GM12873 (cell line): ENCODE measurements around the gene CEP104.
A peak's percentile ranks its signal among the peaks of the same experiment; 100 is the strongest.

ENCODE experiments used
- CTCF ChIP-seq: IDR thresholded peaks from 2 replicates; pipeline ENCODE4 v1.5.1; 2012; ENCODE audit warnings: low read depth, mild to moderate bottlenecking, moderate library complexity, low read length, control low read depth; ENCODE audit not compliant: insufficient read depth; ENCODE audit errors: missing control alignments

CEP104 gene

GRCh38 chr1:3856923-3857790 lies at the start of gene CEP104, which contains the start of gene DFFB:
Gene CEP104, minus strand, starts transcription at chr1:3857211. Its CDS starts 4,804 bp downstream, at chr1:3852407.
Gene DFFB, plus strand, starts transcription at chr1:3857476. Its CDS starts 128 bp downstream, at chr1:3857604.
- peak; percentile 52 for TF ChIP-seq CTCF

- TF ChIP-seq CTCF, result no peak
These were observed 49.6 kb upstream of the CEP104 start for GRCh38 chr1:3906672-3907020.

- no peak for TF ChIP-seq CTCF
These were observed 49.1 kb upstream of the CEP104 start for GRCh38 chr1:3905953-3906671.

GRCh38 chr1:3905266-3905952 lies 48.4 kb upstream of the CEP104 start:
- TF ChIP-seq CTCF, result no peak

GRCh38 chr1:3904843-3905185 lies 47.8 kb upstream of the CEP104 start:
- TF ChIP-seq CTCF, result no peak

- no peak for TF ChIP-seq CTCF
These were observed 47.2 kb upstream of the CEP104 start for GRCh38 chr1:3904006-3904842.
